Subcutaneous adipose tissue (tissue), 4 donors: ENCODE results near the gene XAGE1B. TPM values are rescaled to one million over a fixed set of nuclear protein-coding genes. Genes with fewer than 3 reads are reported as not detected.
"Not testable (repeated sequence)": the region's sequence is repeated elsewhere in the genome, so short reads cannot be mapped to it uniquely, and the experiment has no call there.

Experiments used
- CTCF ChIP-seq: fragments of 450-650 bp; IDR thresholded peaks from one replicate; pipeline ENCODE4 v1.5.1; 2016; ENCODE audit warnings: low read depth, mild to moderate bottlenecking, control low read depth, antibody characterized with exemption, moderate library complexity
- small RNA-seq: library from RNA; depleted of rRNA; stranded (forward); fragments of <200 nt; gene quantifications from one replicate; pipeline ENCODE3, GENCODE V24; 2016
- total RNA-seq, 4 donors: library from RNA; depleted of rRNA; stranded (reverse); fragments of >200 nt; gene quantifications; one replicate each; pipeline ENCODE4 v1.1.0, GENCODE V29; 2016

The XAGE1B gene
- total RNA-seq, 4 donors from 2014 or later, result not detected

GRCh38 chrX:52509916-52510315 lies 6.9 kb downstream of the XAGE1B start:
- TF ChIP-seq CTCF, result no peak

DNA sequence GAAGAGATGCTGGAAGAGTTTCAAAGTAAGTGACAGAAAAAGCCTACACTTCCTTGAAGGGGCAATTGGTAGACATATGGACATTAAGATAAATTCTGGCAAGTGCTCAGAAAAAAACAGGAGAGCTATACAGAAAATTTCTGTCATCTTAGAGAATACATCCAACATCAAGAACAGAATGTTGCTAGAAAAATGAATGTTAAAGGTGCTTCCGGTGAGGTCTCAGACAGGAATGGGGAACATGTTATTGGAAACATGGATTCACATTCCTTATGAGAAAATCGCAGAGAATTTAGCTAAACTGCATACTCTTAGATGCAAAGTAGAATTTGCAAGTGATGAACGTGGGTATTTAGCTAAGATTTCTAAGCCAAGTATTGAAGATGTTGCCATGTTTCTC lies 9.5 kb downstream of the XAGE1B start:
- no peak for TF ChIP-seq CTCF

- TF ChIP-seq CTCF, result no peak
Measured at GRCh38 chrX:52504551-52504950, 12.3 kb downstream of the XAGE1B start.

GRCh38 chrX:52495545-52496418 lies 21.1 kb downstream of the XAGE1B start, which contains the start of gene XAGE1A:
XAGE1A (plus strand) TSS chrX:52495808; CDS start chrX:52497362, 1,554 bp downstream.
- not testable (repeated sequence) for TF ChIP-seq CTCF

Small RNAs within 50 kb of the gene (small RNA-seq; reads per million reads assigned to genes)
- gene BX510359.8 (not detected), gene RBM22P7 (not detected)

Other genes starting within 250 kb of the XAGE1B start
- gene XAGE2, start 148.0 kb downstream of the XAGE1B start, total RNA-seq, result not detected
- gene XAGE1A, start 21.3 kb downstream of the XAGE1B start, total RNA-seq, result not detected
- not detected for gene SSX7, start 137.8 kb upstream of the XAGE1B start, total RNA-seq
- not detected for gene SSX2, start 190.1 kb upstream of the XAGE1B start, total RNA-seq
- gene SSX2B, start 234.2 kb upstream of the XAGE1B start, total RNA-seq, result not detected